SW480 (cell line): ENCODE results near the gene SPATA33.

Experiments
- DNase-seq: peaks from one replicate; pipeline ENCODE4 v3.0.0-alpha.2; 2016; ENCODE audit warnings: low spot score

Gene SPATA33

DNA sequence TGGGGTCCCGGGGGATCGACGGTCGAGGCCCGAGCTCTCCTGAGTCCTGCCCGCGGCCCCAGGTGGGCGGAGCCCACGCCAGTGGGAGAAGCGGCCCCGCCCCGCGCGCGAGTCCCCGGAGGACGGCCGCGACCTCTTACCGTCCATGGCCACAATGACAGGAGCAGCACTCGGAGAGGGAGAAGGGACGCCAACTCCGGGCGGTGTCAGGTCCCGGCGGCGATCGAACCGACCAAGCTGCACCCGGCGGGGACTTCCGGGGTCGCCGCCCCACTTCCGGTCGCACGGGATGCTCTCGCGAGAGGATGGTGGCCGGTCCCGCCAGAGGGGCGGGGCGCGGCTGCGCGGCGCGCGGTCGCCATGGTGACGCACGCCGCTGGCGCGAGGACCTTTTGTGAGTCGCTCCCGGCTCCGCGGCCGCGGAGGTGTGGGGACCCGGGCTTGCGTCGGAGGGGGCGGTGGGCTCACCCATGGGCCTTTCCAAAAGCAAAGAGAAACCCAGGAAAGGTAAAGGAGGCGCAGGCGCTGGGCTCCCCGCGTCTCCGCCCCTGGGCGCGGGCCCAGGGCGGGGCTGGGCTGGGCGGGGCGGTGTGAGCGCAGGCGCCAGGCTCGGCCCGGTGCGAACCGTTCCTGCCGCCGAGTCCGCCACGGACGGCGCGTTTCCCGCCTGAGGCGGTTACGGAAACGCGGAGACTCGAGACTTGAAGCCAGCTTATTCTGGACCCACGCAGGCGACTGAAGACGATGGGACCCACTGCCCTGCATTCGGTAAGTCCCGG, at the start of gene SPATA33, which contains the start of gene CHMP1A:
Gene SPATA33 (plus strand): TSS at position 395 of the 779 bp plus-strand sequence. CDS start 76 bp downstream, at position 471.
Gene CHMP1A (minus strand): TSS at position 267 of the 779 bp plus-strand sequence. CDS start 120 bp downstream, at position 147.
- peak; percentile 77 for DNase-seq

DNA sequence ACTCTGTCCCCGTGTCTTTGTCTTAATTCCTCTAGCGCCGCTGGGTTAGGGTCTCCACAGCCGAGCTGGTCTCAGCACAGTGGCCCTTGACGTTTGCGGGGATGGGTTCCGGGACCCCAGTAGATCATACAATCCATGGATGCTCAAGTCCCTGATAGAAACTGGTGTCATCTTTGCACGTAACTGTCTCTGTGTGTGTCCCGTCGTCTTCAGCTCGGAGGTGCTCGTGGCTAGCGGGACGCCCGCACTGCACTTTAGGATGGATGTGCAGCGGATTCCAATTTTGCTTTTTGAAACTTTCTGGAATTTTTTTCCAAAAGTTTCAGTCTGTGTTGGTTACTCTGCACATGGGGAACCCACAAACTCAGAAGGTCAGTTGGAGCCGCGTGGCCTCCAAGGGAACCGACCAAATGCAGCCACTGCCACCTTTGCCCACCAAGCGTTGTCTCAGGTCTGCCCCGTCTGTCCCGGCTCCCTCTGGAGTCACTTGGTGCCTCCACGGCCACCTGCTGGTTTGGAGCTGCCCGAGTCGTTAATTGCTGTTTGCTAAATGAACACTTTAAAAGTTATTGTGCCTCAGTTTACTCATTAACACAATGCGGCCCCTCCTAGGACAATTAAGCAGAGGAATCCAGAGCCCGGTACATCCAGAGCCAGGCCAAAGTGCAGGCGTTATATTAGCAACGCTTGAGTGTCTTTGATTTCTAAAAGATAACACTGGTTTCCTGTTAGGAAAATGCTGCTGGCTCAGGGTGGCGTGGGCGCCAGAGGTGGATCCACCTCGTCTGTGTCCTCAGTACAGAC, 49.5 kb upstream of the SPATA33 start:
- no peak for DNase-seq

- no peak for DNase-seq
These were observed 47.6 kb upstream of the SPATA33 start for GRCh38 chr16:89610108-89610453.

DNA sequence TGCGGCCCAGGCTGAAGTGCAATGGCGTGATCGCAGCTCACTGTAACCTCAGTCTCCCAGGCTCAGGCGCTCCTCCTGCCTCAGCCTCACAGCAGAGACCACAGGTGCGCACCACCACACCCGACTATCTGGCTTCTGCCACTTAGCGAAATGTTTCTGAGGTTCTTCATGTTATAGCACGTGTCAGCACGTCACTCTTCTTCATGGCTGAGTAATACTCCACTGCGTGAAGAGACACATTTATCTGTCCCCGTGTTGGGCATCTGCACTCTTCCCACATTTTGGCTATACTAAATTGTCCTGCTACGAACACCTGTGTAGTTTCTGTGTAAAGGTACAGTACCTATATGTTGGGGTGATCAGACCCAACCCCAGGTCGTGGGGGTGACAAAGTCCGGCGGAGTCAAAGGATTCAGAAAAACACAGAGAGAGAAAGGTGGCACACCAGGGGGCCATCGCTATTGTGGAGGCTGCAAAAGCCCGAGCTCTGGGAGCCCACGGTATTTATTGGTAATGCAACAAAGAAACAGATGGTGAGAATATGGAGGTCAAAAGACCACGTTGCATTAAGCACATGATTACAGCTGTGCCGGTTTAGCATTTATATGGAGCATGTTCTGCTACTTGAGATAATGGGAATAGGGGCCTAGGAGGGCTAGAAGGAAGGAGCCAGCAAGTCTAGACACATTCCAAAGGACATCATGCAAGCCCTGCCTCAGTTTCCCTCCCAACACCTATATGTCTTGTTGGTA, 45.0 kb upstream of the SPATA33 start:
- DNase-seq = no peak

DNA sequence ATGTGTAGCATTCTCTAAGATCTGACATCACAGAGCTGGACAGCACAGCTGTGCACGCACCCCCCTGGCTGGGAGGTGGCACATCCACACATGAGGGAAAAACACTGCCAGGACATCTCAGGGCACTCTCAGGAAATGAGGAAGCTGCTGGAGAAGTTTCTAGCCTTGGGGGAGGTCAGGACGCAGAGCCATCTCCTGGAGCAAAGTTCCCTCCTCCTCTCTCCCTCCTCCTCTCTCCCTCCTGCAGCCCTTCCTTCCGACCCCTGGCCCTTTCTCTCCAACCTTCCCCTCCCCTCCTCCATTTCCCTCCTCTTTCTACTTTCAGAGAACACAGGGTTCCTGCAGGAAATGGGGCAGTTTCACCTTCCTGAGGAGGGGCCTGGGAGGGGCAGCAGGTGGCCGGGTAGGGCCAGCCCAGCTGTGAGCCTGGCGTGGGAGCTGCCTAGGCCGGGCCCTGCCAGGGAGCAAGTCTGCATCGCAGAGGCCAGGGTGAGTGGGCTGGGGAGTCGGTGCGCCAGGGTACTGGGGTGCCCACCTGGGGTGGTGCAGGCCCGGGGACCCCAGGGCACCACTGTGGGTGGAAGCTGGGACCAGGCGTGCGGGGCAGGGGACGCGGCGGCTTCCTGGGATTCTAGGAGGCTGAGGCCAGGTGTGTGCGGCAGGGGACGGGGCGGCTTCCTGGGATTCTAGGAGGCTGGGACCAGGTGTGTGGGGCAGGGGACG, 44.2 kb upstream of the SPATA33 start, which contains the start of gene DPEP1:
Gene DPEP1 (plus strand): TSS at position 412 of the 723 bp plus-strand sequence. CDS start 16,769 bp downstream, outside the sequence.
- DNase-seq = no peak

GRCh38 chr16:89613954-89614459, 43.6 kb upstream of the SPATA33 start:
- no peak for DNase-seq

GRCh38 chr16:89615176-89615575, 42.5 kb upstream of the SPATA33 start:
- DNase-seq = no peak

- no peak for DNase-seq
These were observed 42.0 kb upstream of the SPATA33 start for GRCh38 chr16:89615596-89616090.

- no peak for DNase-seq
These were observed 41.0 kb upstream of the SPATA33 start for GRCh38 chr16:89616623-89617022.

GRCh38 chr16:89617036-89617435, 40.6 kb upstream of the SPATA33 start:
- DNase-seq = no peak

DNA sequence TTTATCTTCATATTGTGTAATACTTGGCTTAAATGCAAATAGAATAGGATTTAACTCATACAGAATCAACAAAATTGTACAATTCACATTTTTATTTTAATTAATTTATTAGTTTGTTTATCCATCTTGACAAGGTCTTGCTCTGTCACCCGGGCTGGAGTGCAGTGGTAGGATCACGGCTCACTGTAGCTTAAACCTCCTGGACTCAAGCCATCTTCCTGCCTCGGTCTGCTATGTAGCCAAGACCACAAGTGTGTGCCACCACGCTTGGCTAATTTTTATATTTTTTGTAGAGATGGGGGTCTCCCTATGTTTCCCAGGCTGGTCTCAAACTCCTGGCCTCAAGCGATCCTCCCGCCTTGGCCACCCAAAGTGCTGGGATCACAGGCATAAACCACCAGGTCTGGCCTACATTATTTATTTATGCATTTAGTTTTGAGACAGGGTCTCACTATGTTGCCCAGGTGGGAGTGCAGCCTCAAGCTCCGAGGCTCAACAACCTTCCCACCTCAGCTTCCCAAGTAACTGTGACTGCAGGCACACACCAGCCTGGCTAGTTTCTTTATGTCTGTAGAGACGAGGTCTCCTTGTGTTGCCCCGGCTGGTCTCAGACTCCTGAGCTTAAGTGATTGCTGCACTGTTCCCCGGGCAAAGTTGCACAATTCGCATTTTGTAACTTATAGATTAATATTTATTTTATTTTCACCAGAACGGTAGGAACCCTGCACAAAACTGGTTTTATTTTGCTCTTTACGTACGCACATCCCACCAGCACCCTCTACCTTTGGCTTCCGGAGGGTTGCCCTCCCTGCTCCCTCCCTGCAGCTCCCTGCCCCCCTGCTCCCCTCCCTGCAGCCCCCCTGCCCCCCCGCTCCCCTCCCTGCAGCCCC, 39.3 kb upstream of the SPATA33 start:
- DNase-seq = no peak

DNA sequence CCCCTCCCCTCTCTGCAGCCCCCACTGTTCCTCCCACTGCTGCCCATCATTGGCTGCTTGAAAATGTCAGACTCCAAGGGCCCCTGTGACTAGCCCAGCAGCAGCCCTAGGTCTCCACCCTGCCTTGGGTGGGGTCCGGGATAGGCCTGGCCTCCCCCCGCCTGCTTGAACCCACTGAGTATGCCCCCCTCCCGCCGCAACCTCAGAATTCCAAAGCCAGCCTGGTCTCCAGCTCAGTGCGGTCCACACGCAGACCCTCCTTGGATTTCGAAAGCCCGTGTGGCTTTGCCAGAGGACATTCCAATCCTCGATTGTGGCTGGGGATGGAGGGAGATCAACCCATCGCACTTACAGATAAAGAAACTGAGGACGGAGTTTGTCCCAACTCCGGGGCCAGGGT, 37.8 kb upstream of the SPATA33 start:
- DNase-seq = no peak

DNA sequence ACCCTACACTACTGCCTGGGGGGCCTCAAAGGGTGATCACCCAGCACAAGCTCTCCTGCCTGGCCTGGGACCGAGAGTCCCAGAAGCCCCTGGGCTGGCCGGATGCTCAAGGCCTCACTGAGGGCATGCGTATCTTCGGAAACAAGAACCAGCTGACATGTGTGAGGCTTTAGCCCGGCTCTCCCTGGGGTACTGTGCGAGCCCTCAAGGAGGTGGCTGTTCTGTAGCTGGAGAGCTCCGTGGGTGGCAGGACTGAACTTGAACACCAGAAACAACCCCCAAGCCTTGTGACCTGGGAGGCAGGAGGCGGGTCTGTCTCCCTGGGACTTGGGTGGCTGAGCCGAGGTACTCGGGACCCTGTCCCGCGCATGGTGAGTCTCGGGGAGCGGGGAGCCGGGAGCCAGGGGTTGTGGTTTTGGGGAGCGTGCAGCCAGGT, 37.2 kb upstream of the SPATA33 start:
- no peak for DNase-seq

- DNase-seq = no peak
These were observed 36.4 kb upstream of the SPATA33 start for GRCh38 chr16:89621136-89621697.

- no peak for DNase-seq
These were observed 35.8 kb upstream of the SPATA33 start for GRCh38 chr16:89621698-89622409.

- no peak for DNase-seq
These were observed 34.0 kb upstream of the SPATA33 start for GRCh38 chr16:89623511-89624261.

GRCh38 chr16:89624777-89625761, 32.6 kb upstream of the SPATA33 start:
- DNase-seq = peak; percentile 86
